HL-60 (cell line): ENCODE measurements around the gene CFAP65.

Source experiments
- CTCF ChIP-seq: IDR thresholded peaks from one replicate; pipeline ENCODE4 v1.5.1; 2011; ENCODE audit warnings: low read length, control low read depth, inconsistent platforms; ENCODE audit not compliant: insufficient read depth
- GABPA ChIP-seq: IDR thresholded peaks from 2 replicates; pipeline ENCODE4 v1.6.1; 2012; ENCODE audit warnings: low read depth
- POLR2AphosphoS5 ChIP-seq: IDR thresholded peaks from 2 replicates; pipeline ENCODE4 v1.6.1; 2012; ENCODE audit warnings: low read depth

GRCh38 chr2:218961651-218962570, 79.4 kb downstream of the CFAP65 start:
- TF ChIP-seq GABPA (no peak), CTCF (no peak), POLR2AphosphoS5 (no peak)
